Parietal lobe (tissue), 2 donors: ENCODE measurements around the gene ERC2. TPM values are rescaled to one million over a fixed set of nuclear protein-coding genes. Genes with fewer than 3 reads are reported as not detected.

Experiments used
- small RNA-seq: library from RNA; depleted of rRNA; stranded (forward); fragments of <200 nt; gene quantifications from one replicate; pipeline ENCODE3, GENCODE V24; 2014; ENCODE audit warnings: low replicate concordance
- total RNA-seq: library from RNA; depleted of rRNA; stranded (reverse); fragments of >200 nt; gene quantifications from one replicate; pipeline ENCODE4 v1.2.3, GENCODE V29; 2014

Gene ERC2
- 87.3 TPM for total RNA-seq

GRCh38 chr3:56468184-56469106, at the start of gene ERC2:
Gene ERC2, minus strand, starts transcription at chr3:56468467.

GRCh38 chr3:55486857-55487380, 981.3 kb downstream of the ERC2 start, which contains the start of gene WNT5A:
Gene WNT5A, minus strand, starts transcription at chr3:55487306. Its CDS starts 321 bp downstream, at chr3:55486985.

Small RNA genes lying within 50 kb of the gene (small RNA-seq; reads per million reads assigned to genes)
- gene MIR3938 (2.1 reads per million, percentile 81 among the genes with 10 or more reads in this experiment), gene RNA5SP133 (not detected)

Other genes starting within 250 kb of the ERC2 start
- gene CCDC66, start 88.7 kb upstream of the ERC2 start, total RNA-seq: 128 TPM
- gene TASOR, start 214.8 kb upstream of the ERC2 start, total RNA-seq: 162 TPM